ENCODE results near the gene CCDC33. TPM values are rescaled to one million over a fixed set of nuclear protein-coding genes. Genes with fewer than 3 reads are reported as not detected.
A peak's percentile ranks its signal among the peaks of the same experiment; 100 is the strongest.

The CCDC33 gene
- total and polyA plus RNA-seq, 2 experiments from 2014 or later = 2.6 to 2.8 TPM

DNA sequence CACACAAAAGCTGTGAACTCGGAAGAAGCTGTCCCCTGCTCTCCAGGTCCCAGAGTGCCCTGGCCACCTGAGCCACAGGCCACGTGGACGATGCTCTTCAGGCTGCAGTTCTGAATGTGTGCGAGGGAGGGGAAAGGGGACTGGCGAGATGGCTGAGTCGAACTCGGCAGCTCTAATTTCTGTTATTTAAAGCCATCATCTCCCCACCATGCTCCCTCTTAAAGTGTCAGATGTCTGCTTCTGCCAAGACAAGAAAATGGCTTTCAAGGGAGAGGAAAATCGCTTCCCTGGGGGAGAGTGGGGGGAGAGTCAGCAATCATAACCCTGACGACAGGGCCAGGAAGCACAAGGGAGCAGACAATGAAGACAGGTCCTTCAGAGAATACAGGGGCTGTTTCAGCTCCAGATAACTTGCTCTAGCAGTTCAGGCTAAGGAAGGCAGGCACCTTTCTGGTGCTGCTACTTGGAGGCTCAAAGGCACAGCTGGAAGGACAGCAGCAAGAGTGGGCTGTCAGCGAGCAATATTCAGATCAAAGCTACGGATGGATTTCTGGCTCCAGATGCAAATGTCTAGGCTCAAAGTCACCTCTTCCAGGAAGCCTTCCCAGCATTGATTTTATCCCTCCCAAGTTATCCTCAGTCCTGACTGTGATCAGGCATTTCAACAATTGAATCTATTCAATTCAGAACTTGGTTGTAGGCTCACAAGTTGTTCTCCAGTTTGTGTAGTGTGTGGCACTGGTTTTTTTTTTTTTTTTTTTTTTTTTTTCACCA, 15.5 kb upstream of the CCDC33 start:
- H3K4me2 ChIP-seq = peak overlapping the region; percentile 71; the same call in 1 of the 2 replicates
- H3K4me1 Mint-ChIP-seq = peaks cover 62% of the 10 kb centered on the region
- no peaks in the 10 kb centered on the region; the same call in 2 of the 3 replicates for H3K9me3 Mint-ChIP-seq
- H3K79me2 ChIP-seq (replicated peaks; ENCODE audit: insufficient read depth) = no peaks in the 10 kb centered on the region
- no peaks in the 10 kb centered on the region for H3F3A ChIP-seq (replicated peaks; ENCODE audit: low read depth)
- H3K9me2 ChIP-seq (ENCODE audit: insufficient read depth) = no peaks in the 10 kb centered on the region
- TF ChIP-seq ZNF331 (CRISPR knock-in tag; IDR thresholded peaks at IDR 0.05; ENCODE audit: low read depth) (no peak), JUNB (IDR thresholded peaks at IDR 0.05; ENCODE audit: unreplicated experiment) (no peak), EZH2phosphoT487 (IDR thresholded peaks at IDR 0.05; ENCODE audit: unreplicated experiment) (no peak), ETS1 (IDR thresholded peaks at IDR 0.05) (no peak), EZH2 (IDR thresholded peaks at IDR 0.05; ENCODE audit: low read depth, unreplicated experiment) (no peak)
- TF ChIP-seq, protein P1, sequence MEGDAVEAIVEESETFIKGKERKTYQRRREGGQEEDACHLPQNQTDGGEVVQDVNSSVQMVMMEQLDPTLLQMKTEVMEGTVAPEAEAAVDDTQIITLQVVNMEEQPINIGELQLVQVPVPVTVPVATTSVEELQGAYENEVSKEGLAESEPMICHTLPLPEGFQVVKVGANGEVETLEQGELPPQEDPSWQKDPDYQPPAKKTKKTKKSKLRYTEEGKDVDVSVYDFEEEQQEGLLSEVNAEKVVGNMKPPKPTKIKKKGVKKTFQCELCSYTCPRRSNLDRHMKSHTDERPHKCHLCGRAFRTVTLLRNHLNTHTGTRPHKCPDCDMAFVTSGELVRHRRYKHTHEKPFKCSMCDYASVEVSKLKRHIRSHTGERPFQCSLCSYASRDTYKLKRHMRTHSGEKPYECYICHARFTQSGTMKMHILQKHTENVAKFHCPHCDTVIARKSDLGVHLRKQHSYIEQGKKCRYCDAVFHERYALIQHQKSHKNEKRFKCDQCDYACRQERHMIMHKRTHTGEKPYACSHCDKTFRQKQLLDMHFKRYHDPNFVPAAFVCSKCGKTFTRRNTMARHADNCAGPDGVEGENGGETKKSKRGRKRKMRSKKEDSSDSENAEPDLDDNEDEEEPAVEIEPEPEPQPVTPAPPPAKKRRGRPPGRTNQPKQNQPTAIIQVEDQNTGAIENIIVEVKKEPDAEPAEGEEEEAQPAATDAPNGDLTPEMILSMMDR (conservative IDR thresholded peaks at IDR 0.05; ENCODE audit: low read depth in 2 of 2) = no peak
- no peak overlapping the region for H3K27ac Mint-ChIP-seq
- no peak overlapping the region for H3K27ac ChIP-seq (ENCODE audit: low read depth)
- no peak overlapping the region for H3K4me3 ChIP-seq
- no peak for ATAC-seq
- H3K36me3 ChIP-seq (ENCODE audit: insufficient read depth) = no peaks in the 10 kb centered on the region
- peaks cover 100% of the 10 kb centered on the region for H3K27me3 ChIP-seq (ENCODE audit: insufficient read depth)
- H3K4me3 Mint-ChIP-seq = 0 out of 3 replicates have a peak overlapping the region, but pooled peaks have one; percentile 5
- no peak overlapping the region for H2AFZ ChIP-seq
- peaks cover 86% of the 10 kb centered on the region for H3K27me3 Mint-ChIP-seq (ENCODE audit: insufficient read depth, low read depth, poor library complexity)
- H3K4me1 ChIP-seq (ENCODE audit: insufficient read depth) = peaks cover 48% of the 10 kb centered on the region
- H4K20me1 ChIP-seq (replicated peaks; ENCODE audit: insufficient read depth) = peaks cover 4% of the 10 kb centered on the region; the same call in 1 of the 2 replicates
- DNase-seq (ENCODE audit: low spot score) = no peak
- no peaks in the 10 kb centered on the region for H3K36me3 Mint-ChIP-seq (ENCODE audit: low read depth)

DNA sequence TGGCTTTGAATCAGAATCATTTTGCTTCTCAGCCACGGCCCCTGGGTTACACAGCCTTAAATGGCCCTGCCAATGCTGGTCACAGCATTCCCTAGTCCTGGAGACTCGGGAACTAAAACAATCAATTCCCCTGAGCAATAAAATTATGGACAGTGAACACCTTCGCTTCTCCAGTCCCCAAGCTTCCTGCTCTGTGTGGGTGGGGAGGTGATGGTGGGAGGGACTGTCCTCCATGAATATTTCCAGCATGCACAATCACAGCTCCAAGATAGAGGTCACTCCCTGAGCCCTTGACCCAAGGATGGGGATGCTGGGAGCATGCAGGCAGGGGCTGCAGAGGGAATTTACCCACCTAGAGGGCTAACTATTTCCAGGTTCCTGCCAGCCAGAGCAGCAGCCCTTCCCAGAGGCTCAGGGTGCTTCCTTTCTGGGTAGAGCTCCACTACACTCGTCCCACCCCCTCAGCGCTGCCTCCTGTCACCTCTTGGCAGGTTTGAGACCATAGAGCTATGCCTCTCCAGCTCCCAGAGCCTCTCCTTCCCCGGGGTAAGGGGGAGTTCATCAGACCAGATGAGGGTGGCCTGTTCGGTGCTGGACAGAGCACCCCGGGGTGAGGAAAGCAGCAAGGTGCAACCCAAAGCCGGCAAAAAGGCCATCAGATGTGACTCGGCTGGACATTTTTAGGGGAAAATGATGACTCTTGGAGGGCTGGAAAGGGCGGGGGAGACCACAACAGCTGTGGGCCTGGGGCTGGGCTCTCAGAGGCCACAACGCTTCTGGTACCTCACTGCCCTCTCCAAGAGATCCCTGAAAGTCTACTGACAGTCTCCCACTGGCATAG, 14.5 kb upstream of the CCDC33 start:
- DNase-seq (ENCODE audit: low spot score) = no peak
- H3K27me3 ChIP-seq (ENCODE audit: insufficient read depth) = peaks cover 100% of the 10 kb centered on the region
- Mint-ChIP-seq H3K27ac (no peak overlapping the region), H3K36me3 (ENCODE audit: low read depth) (no peaks in the 10 kb centered on the region), H3K9me3 (no peaks in the 10 kb centered on the region; the same call in 2 of the 3 replicates), H3K27me3 (ENCODE audit: insufficient read depth, low read depth, poor library complexity) (peaks cover 87% of the 10 kb centered on the region), H3K4me1 (peaks cover 55% of the 10 kb centered on the region), H3K4me3 (no peak overlapping the region)
- no peaks in the 10 kb centered on the region for H3K79me2 ChIP-seq (replicated peaks; ENCODE audit: insufficient read depth)
- H4K20me1 ChIP-seq (replicated peaks; ENCODE audit: insufficient read depth) = no peaks in the 10 kb centered on the region; the same call in 1 of the 2 replicates
- H3K4me2 ChIP-seq = peak overlapping the region; percentile 71
- peak; percentile 2 for TF ChIP-seq EZH2 (IDR thresholded peaks at IDR 0.05; ENCODE audit: low read depth, unreplicated experiment)
- no peak for TF ChIP-seq POLR2AphosphoS5 (IDR thresholded peaks at IDR 0.05; ENCODE audit: low read depth)
- no peaks in the 10 kb centered on the region for H3K36me3 ChIP-seq (ENCODE audit: insufficient read depth)
- H3K27ac ChIP-seq (ENCODE audit: low read depth) = no peak overlapping the region
- H3K4me1 ChIP-seq (ENCODE audit: insufficient read depth) = peaks cover 42% of the 10 kb centered on the region
- no peaks in the 10 kb centered on the region for H3F3A ChIP-seq (replicated peaks; ENCODE audit: low read depth)
- ATAC-seq = peak; percentile 5
- no peak overlapping the region for H2AFZ ChIP-seq
- H3K4me3 ChIP-seq = peak overlapping the region; percentile 41; the same call in 1 of the 2 replicates
- H3K9me2 ChIP-seq (ENCODE audit: insufficient read depth) = no peaks in the 10 kb centered on the region

Measured in GM23338 (cell line).